GM18951 (cell line): ENCODE results near the gene KCNN3.

ENCODE experiments used
- POLR2A ChIP-seq: IDR thresholded peaks from 4 replicates; pipeline ENCODE4 v1.6.1; 2011; ENCODE audit warnings: mild to moderate bottlenecking; ENCODE audit not compliant: insufficient read length, insufficient read depth; ENCODE audit errors: extremely low read depth
- in situ Hi-C: fragments of 300-500 bp; cut with MboI; formaldehyde crosslinking; loops from one replicate; pipeline ENCODE4 v1.12.0; 2022; ENCODE audit warnings: low sequenced_read_pairs, mixed read lengths, inconsistent platforms; ENCODE audit not compliant: unreplicated experiment

Gene KCNN3

DNA sequence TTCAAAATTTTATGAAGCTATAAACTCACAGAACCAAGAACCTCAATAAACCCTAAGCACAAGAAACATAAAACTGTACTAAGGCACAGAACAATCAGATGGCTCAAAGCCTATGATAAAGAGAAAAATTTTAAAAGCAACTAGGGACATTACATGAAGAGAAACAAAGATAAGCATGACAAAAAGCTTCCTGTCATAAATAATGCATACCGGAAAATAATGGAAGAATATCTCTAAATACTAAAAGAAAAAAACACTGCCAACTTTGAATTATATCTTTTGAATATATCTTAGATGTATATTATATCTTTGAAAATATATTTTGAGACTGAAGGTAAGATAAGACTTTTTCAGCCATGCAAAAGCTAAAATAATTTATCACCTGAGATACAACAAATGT is 21.4 kb upstream of the KCNN3 start:
- TF ChIP-seq POLR2A: no peak
- in situ Hi-C loops: loop anchor here (25.0 kb wide), 1 partner anchor 329 kb away; the partner anchor contains the start of genes CHRNB2 and UBE2Q1

GRCh38 chr1:154888757-154889156 is 18.7 kb upstream of the KCNN3 start:
- in situ Hi-C loops: loop anchor here (25.0 kb wide), 1 partner anchor 326 kb away; the partner anchor contains the start of genes CHRNB2 and UBE2Q1
- TF ChIP-seq POLR2A: no peak

DNA sequence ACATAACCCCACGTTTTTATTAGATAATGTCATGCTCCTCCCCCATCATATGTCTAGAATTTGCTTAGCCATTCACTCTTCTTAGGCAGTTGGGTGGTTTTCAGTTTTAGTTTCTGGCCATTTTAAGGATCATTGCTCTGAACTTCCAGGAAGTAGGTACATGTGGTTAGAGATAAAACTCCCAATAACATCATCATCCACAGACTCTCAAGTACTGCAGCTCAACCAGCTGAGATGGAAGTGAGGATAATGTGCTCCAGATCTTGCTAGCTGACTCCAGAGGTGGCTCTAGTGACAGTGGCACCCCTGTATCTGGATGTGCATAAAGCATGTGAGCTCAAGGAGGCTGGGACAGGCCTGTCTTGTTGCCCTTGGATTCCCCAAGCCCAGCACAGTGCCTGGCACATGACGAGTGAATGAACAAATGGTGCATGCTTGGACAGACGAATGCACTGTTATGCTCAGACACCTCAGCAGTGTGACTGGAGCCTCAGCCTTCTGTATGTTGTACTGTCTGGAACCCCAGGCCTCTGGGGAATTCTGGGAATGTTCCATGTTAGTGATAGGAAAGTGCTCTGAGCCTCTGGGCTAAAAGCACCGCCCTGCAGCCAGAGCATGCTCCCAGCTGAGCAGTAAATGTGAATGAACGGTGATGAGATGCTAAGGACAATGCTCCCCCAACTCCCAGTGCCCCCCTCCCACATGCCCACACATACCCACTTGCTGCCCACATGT is 16.4 kb upstream of the KCNN3 start:
- no peak for TF ChIP-seq POLR2A
- in situ Hi-C loops: loop anchor here (25.0 kb wide), 1 partner anchor 324 kb away; the partner anchor contains the start of genes CHRNB2 and UBE2Q1

DNA sequence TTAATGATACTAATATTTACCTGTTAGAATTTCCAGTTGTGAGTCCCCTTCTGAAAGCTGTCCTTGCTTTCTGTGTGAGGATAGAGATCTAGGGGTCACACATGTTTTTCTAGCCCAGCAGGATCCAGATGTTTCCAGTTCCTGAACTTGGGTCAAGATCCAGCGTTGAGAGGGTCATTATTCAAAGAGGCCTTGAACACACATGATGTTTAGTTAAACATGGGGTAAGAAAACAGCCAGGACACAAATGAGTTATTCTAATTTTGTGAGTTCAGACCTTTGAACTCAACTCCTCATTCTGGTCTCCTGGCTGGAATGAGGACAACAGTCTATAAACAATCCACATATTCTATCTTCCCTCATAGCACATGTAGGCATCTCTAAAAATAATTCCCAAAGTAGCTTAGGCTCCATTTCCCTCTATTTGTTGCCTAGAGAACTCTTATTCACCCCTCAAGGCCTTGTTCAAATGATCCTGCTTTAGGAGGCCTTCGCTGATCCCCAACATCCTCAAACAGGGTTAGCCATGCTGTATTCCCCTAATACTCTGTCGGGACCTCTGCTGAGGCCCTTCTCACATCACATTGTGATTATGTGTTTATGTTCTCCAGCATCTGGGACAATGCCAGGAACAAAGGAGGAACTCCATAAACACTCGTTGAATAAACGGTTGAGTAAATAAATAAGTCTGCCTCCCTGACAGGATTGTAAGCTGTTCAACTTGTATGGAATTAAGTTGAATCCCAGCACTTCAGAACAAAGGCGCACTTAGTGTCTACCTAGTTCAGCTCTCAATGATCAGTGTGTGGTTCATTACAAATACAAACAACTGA is 15.0 kb upstream of the KCNN3 start:
- in situ Hi-C loops: loop anchor here (25.0 kb wide), 1 partner anchor 323 kb away; the partner anchor contains the start of genes CHRNB2 and UBE2Q1
- no peak for TF ChIP-seq POLR2A

- in situ Hi-C loops: loop anchor here (25.0 kb wide), 1 partner anchor 322 kb away; the partner anchor contains the start of genes CHRNB2 and UBE2Q1
- no peak for TF ChIP-seq POLR2A
Measured at GRCh38 chr1:154883919-154884868, 14.1 kb upstream of the KCNN3 start.

GRCh38 chr1:154881820-154882535 is 11.9 kb upstream of the KCNN3 start:
- in situ Hi-C loops: loop anchor here (25.0 kb wide), 1 partner anchor 320 kb away; the partner anchor contains the start of genes CHRNB2 and UBE2Q1
- TF ChIP-seq POLR2A: no peak

GRCh38 chr1:154880671-154881070 is 10.6 kb upstream of the KCNN3 start:
- in situ Hi-C loops: loop anchor here (25.0 kb wide), 1 partner anchor 318 kb away; the partner anchor contains the start of genes CHRNB2 and UBE2Q1

DNA sequence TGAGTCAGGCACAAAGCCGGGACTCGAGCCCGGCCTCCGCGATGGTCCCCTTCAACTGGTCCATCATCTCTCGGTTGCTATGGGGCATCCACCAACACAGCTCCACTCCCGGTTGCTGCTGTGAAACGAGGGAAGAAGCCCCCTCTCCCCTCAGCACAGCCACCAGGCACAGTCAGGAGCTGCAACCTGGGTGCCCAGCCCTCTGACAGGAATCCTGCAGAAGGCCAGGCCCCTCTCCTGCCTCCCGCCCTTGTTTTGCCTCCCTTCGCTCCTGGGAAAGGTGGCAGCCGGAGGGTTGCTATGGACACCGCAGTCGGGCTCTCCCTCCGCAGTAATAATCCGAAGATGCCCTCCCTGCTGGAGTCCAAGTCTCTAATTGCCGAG is 8.9 kb upstream of the KCNN3 start:
- TF ChIP-seq POLR2A: no peak
- in situ Hi-C loops: loop anchor here (5.0 to 25.0 kb wide), 3 partner anchors 73 to 317 kb away; partner anchors contain the start of genes CHRNB2 and UBE2Q1

More at GRCh38 chr1:154880671-154881070, 10.6 kb upstream of the KCNN3 start:
- TF ChIP-seq POLR2A: no peak

GRCh38 chr1:154878371-154879037 is 8.4 kb upstream of the KCNN3 start:
- in situ Hi-C loops: loop anchor here (5.0 to 25.0 kb wide), 3 partner anchors 74 to 316 kb away; partner anchors contain the start of genes CHRNB2 and UBE2Q1
- TF ChIP-seq POLR2A: no peak

DNA sequence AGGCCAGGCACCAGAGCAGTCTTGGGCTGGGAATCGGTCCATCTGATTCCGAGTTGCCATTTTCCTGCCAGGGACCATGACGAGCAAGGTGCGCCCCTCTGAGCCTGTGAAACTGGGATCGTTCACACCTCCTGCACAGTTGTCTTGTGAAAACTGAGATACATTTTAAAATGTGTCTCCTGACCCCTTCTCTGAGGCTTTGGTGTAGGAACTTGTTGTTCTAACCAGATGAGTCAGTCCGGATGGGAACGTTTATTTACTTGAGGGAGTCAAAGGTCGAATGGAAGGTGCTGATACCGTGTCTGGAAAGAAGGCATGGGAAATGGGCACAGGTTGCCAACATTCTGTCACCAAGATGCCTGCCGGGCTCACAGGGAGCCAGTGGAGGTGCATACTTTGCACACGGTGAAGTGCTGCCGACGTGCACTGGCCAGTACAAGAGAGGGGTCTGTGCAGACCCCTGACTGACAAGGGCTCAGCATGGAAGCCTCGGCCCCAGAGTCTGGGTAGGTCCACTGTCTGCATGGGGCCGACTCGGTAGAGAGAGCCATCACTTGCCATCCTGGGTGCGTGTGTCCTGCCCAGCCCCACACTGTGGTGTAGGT is 7.4 kb upstream of the KCNN3 start:
- no peak for TF ChIP-seq POLR2A
- in situ Hi-C loops: loop anchor here (5.0 to 25.0 kb wide), 3 partner anchors 75 to 315 kb away; partner anchors contain the start of genes CHRNB2 and UBE2Q1

DNA sequence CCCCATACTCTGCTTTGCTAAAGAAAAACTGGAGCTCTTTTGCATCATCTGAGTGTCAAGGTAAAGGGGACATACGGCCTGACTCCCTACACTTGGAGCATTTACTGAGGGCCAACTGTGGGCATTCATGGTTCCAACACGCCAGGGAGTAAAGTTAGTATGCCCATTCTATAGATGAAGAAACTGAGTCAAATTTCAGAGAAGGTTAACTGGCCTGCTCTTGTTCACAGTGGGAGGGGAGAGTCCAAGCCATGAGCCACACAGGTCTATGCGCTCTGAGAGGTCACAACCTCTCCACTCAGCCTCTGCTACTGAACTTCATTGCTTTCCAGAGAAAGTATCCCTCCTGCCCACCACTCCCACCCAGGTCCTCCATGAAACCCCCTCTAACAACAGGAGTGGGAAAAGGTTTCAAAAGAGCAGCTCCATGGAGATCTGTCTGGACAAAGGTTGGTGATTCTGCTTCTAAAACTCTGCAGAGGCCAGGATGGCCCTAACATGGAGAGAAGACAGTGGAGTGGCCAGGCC is 6.8 kb upstream of the KCNN3 start:
- in situ Hi-C loops: loop anchor here (5.0 to 25.0 kb wide), 3 partner anchors 75 to 315 kb away; partner anchors contain the start of genes CHRNB2 and UBE2Q1
- TF ChIP-seq POLR2A: no peak
